Measurements from ENCODE around the gene CYTH3. TPM values are rescaled to one million over a fixed set of nuclear protein-coding genes. Genes with fewer than 3 reads are reported as not detected.

CYTH3 gene
- total and polyA plus RNA-seq, 2 donors (not counting 1 experiment from before 2014, with no cell fraction given): 39.1 to 73.3 TPM

GRCh38 chr7:6161463-6162330 lies 110.7 kb downstream of the CYTH3 start:
- TF ChIP-seq, protein P1, sequence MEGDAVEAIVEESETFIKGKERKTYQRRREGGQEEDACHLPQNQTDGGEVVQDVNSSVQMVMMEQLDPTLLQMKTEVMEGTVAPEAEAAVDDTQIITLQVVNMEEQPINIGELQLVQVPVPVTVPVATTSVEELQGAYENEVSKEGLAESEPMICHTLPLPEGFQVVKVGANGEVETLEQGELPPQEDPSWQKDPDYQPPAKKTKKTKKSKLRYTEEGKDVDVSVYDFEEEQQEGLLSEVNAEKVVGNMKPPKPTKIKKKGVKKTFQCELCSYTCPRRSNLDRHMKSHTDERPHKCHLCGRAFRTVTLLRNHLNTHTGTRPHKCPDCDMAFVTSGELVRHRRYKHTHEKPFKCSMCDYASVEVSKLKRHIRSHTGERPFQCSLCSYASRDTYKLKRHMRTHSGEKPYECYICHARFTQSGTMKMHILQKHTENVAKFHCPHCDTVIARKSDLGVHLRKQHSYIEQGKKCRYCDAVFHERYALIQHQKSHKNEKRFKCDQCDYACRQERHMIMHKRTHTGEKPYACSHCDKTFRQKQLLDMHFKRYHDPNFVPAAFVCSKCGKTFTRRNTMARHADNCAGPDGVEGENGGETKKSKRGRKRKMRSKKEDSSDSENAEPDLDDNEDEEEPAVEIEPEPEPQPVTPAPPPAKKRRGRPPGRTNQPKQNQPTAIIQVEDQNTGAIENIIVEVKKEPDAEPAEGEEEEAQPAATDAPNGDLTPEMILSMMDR (conservative IDR thresholded peaks at IDR 0.05 in 1 of 2, IDR thresholded peaks at IDR 0.05 in 1 of 2; ENCODE audit: low read depth in 1 of 2, low read length in 2 of 2): no peak
- TF ChIP-seq EZH2 (IDR thresholded peaks at IDR 0.05; ENCODE audit: low read length, missing control alignments): no peak
- H3K9me3 ChIP-seq (ENCODE audit: control insufficient read depth, insufficient read depth, low read depth, low read length): no peaks in the 10 kb centered on the region
- no peak for DNase-seq (ENCODE audit: low read depth in 2 of 2)
- H3K36me3 ChIP-seq (ENCODE audit: control insufficient read depth, insufficient read depth, low read length): peaks cover 23% of the 10 kb centered on the region
- no peaks in the 10 kb centered on the region for H4K20me1 ChIP-seq (ENCODE audit: control insufficient read depth, extremely low read depth, insufficient read depth, low read length)
- no peak overlapping the region for H3K4me3 ChIP-seq (replicated peaks in 1 of 4; ENCODE audit: control extremely low read depth in 1 of 4, insufficient read depth in 1 of 4, low read depth in 3 of 4, low read length in 4 of 4)
- H2AFZ ChIP-seq (ENCODE audit: low read length): no peak overlapping the region
- H3K4me2 ChIP-seq (ENCODE audit: extremely low read depth, insufficient read depth, low read length): no peak overlapping the region
- H3K79me2 ChIP-seq (ENCODE audit: control insufficient read depth, insufficient read depth, low read length): no peaks in the 10 kb centered on the region
- H3K9ac ChIP-seq (ENCODE audit: insufficient read depth, low read length): no peak overlapping the region
- peaks cover 16% of the 10 kb centered on the region for H3K4me1 ChIP-seq (ENCODE audit: control insufficient read depth, extremely low read depth, insufficient read depth, low read length)
- peak overlapping the region; percentile 40 for H3K27ac ChIP-seq (ENCODE audit: insufficient read depth, low read length)
- H3K27me3 ChIP-seq (ENCODE audit: control insufficient read depth, insufficient read depth, low read length): no peaks in the 10 kb centered on the region

GRCh38 chr7:6160191-6160623 lies 112.2 kb downstream of the CYTH3 start:
- peak overlapping the region; percentile 33 for H3K4me2 ChIP-seq (ENCODE audit: extremely low read depth, insufficient read depth, low read length)
- H2AFZ ChIP-seq (ENCODE audit: low read length): no peak overlapping the region
- no peak overlapping the region for H3K4me3 ChIP-seq (replicated peaks in 1 of 4; ENCODE audit: control extremely low read depth in 1 of 4, insufficient read depth in 1 of 4, low read depth in 3 of 4, low read length in 4 of 4)
- H3K27me3 ChIP-seq (ENCODE audit: control insufficient read depth, insufficient read depth, low read length): no peaks in the 10 kb centered on the region
- no peaks in the 10 kb centered on the region for H3K79me2 ChIP-seq (ENCODE audit: control insufficient read depth, insufficient read depth, low read length)
- TF ChIP-seq, protein P1 (conservative IDR thresholded peaks at IDR 0.05 in 1 of 2, IDR thresholded peaks at IDR 0.05 in 1 of 2; ENCODE audit: low read depth in 1 of 2, low read length in 2 of 2): peak; percentile 73 to 80
- no peak for TF ChIP-seq EZH2 (IDR thresholded peaks at IDR 0.05; ENCODE audit: low read length, missing control alignments)
- peaks cover 16% of the 10 kb centered on the region for H3K4me1 ChIP-seq (ENCODE audit: control insufficient read depth, extremely low read depth, insufficient read depth, low read length)
- H3K36me3 ChIP-seq (ENCODE audit: control insufficient read depth, insufficient read depth, low read length): peaks cover 21% of the 10 kb centered on the region
- peak; percentile 58 to 82 for DNase-seq (ENCODE audit: low read depth in 2 of 2)
- no peaks in the 10 kb centered on the region for H3K9me3 ChIP-seq (ENCODE audit: control insufficient read depth, insufficient read depth, low read depth, low read length)
- H3K27ac ChIP-seq (ENCODE audit: insufficient read depth, low read length): peak overlapping the region; percentile 60
- peak overlapping the region; percentile 43 for H3K9ac ChIP-seq (ENCODE audit: insufficient read depth, low read length)
- no peaks in the 10 kb centered on the region for H4K20me1 ChIP-seq (ENCODE audit: control insufficient read depth, extremely low read depth, insufficient read depth, low read length)

DNA sequence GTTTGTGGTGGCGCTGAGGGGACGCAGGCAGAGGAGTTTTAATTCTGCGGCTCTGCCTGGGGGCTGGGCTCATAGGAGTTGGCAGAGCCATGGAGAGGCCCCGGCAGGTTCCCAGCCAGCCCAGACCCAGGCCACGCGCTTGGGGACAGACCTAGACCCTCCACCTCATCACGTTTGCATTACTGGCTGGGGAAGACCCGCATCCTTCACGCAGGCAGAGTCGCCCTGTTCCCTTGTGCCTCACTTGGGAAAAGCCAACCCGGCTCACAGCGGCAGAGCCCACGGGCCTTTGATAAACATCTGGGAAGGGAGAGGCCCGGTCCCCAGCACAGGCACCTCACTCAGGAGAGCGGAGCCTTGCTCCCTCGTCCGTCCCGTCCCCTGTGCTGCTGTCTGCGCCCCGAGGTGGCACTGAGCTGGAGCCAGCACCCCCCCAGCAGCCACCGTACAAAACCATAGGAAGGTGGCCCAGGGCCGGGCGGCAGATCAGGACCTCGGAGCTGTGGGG lies 112.8 kb downstream of the CYTH3 start:
- Histone ChIP-seq H4K20me1 (ENCODE audit: control insufficient read depth, extremely low read depth, insufficient read depth, low read length) (no peaks in the 10 kb centered on the region), H3K9ac (ENCODE audit: insufficient read depth, low read length) (peak overlapping the region; percentile 43), H3K4me1 (ENCODE audit: control insufficient read depth, extremely low read depth, insufficient read depth, low read length) (peaks cover 16% of the 10 kb centered on the region), H3K4me3 (replicated peaks in 1 of 4; ENCODE audit: control extremely low read depth in 1 of 4, insufficient read depth in 1 of 4, low read depth in 3 of 4, low read length in 4 of 4) (no peak overlapping the region), H3K9me3 (ENCODE audit: control insufficient read depth, insufficient read depth, low read depth, low read length) (no peaks in the 10 kb centered on the region), H3K27me3 (ENCODE audit: control insufficient read depth, insufficient read depth, low read length) (no peaks in the 10 kb centered on the region), H3K4me2 (ENCODE audit: extremely low read depth, insufficient read depth, low read length) (no peak overlapping the region), H3K36me3 (ENCODE audit: control insufficient read depth, insufficient read depth, low read length) (peaks cover 18% of the 10 kb centered on the region), H3K79me2 (ENCODE audit: control insufficient read depth, insufficient read depth, low read length) (no peaks in the 10 kb centered on the region), H2AFZ (ENCODE audit: low read length) (no peak overlapping the region), H3K27ac (ENCODE audit: insufficient read depth, low read length) (peak overlapping the region; percentile 60)
- no peak for TF ChIP-seq EZH2 (IDR thresholded peaks at IDR 0.05; ENCODE audit: low read length, missing control alignments)
- TF ChIP-seq, protein P1 (conservative IDR thresholded peaks at IDR 0.05 in 1 of 2, IDR thresholded peaks at IDR 0.05 in 1 of 2; ENCODE audit: low read depth in 1 of 2, low read length in 2 of 2): no peak
- no peak for DNase-seq (ENCODE audit: low read depth in 2 of 2)

Measured in fibroblast of lung (primary cell).